HPDE6-E6E7 (cell line): ENCODE results near the gene IL17C.

Experiments used
- DNase-seq: peaks from one replicate; pipeline ENCODE4 v3.0.0; 2011; ENCODE audit warnings: missing footprints; ENCODE audit errors: extremely low spot score

The IL17C gene

GRCh38 chr16:88685156-88686061, 47.0 kb downstream of the IL17C start:
- peak; percentile 83 for DNase-seq

- peak; percentile 73 for DNase-seq
Measured at GRCh38 chr16:88686062-88686438, 47.7 kb downstream of the IL17C start.

- peak; percentile 91 for DNase-seq
Measured at GRCh38 chr16:88686439-88687253, 48.3 kb downstream of the IL17C start, which contains the start of gene SNAI3. SNAI3 (minus strand) TSS chr16:88686507; CDS start chr16:88686406, 101 bp downstream.

- DNase-seq = no peak
Measured at GRCh38 chr16:88687254-88687576, 48.8 kb downstream of the IL17C start.

- no peak for DNase-seq
Measured at GRCh38 chr16:88687676-88688012, 49.3 kb downstream of the IL17C start.

- DNase-seq = no peak
Measured at GRCh38 chr16:88688013-88688778, 49.8 kb downstream of the IL17C start.
